Naive B cell (primary cell): ENCODE results near the gene OR51M1. TPM values are rescaled to one million over a fixed set of nuclear protein-coding genes. Genes with fewer than 3 reads are reported as not detected.
"Not testable (repeated sequence)": the region's sequence is repeated elsewhere in the genome, so short reads cannot be mapped to it uniquely, and the experiment has no call there.

Experiments used
- ATAC-seq, 2 donors: fragments of 150-1000 bp; cut with Tn5 transposase; 2 replicates each; pipeline ENCODE4 v1.10.0; 2021; ENCODE audit warnings: low read depth in 2 of 2, mild to moderate bottlenecking in 2 of 2, moderate library complexity in 2 of 2
- DNase-seq: peaks from one replicate; pipeline ENCODE4 v3.0.0; 2022
- H3K27ac Mint-ChIP-seq, 6 donors: one replicate each; pipeline ENCODE4 v1.8.0; 2020 to 2022; ENCODE audit warnings: mild to moderate bottlenecking in 6 of 6, mixed read lengths in 6 of 6, moderate library complexity in 5 of 6, inconsistent platforms in 2 of 6
- H3K27me3 Mint-ChIP-seq, 3 donors: one replicate each; pipeline ENCODE4 v1.8.0; 2021 to 2022; ENCODE audit warnings: mixed read lengths in 3 of 3, mild to moderate bottlenecking in 1 of 3
- H3K36me3 Mint-ChIP-seq, 2 donors: one replicate each; pipeline ENCODE4 v1.8.0; 2020 to 2022; ENCODE audit warnings: mixed read lengths in 2 of 2, inconsistent platforms in 1 of 2, mild to moderate bottlenecking in 1 of 2
- H3K4me1 Mint-ChIP-seq, 3 donors: one replicate each; pipeline ENCODE4 v1.8.0; 2020 to 2022; ENCODE audit warnings: mixed read lengths in 3 of 3, inconsistent platforms in 1 of 3, mild to moderate bottlenecking in 1 of 3, moderate library complexity in 1 of 3
- H3K4me3 Mint-ChIP-seq, 8 donors: one replicate each; pipeline ENCODE4 v1.8.0; 2020 to 2022; ENCODE audit warnings: mild to moderate bottlenecking in 8 of 8, mixed read lengths in 8 of 8, moderate library complexity in 8 of 8, inconsistent platforms in 2 of 8
- H3K9me3 Mint-ChIP-seq, 7 donors: one replicate each; pipeline ENCODE4 v1.8.0; 2020 to 2022; ENCODE audit warnings: mixed read lengths in 7 of 7, mild to moderate bottlenecking in 5 of 7, inconsistent platforms in 2 of 7, moderate library complexity in 1 of 7
- polyA plus RNA-seq, 6 donors: library from polyadenylated mRNA; unstranded; fragments of 300-500 nt; fragmentation: Illumina TruSeq; gene quantifications; one replicate each; pipeline ENCODE4 v1.2.3, GENCODE V29; 2021; ENCODE audit warnings: low read depth in 6 of 6

OR51M1 gene, protein sequence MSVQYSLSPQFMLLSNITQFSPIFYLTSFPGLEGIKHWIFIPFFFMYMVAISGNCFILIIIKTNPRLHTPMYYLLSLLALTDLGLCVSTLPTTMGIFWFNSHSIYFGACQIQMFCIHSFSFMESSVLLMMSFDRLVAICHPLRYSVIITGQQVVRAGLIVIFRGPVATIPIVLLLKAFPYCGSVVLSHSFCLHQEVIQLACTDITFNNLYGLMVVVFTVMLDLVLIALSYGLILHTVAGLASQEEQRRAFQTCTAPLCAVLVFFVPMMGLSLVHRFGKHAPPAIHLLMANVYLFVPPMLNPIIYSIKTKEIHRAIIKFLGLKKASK
- polyA plus RNA-seq = not detected

DNA sequence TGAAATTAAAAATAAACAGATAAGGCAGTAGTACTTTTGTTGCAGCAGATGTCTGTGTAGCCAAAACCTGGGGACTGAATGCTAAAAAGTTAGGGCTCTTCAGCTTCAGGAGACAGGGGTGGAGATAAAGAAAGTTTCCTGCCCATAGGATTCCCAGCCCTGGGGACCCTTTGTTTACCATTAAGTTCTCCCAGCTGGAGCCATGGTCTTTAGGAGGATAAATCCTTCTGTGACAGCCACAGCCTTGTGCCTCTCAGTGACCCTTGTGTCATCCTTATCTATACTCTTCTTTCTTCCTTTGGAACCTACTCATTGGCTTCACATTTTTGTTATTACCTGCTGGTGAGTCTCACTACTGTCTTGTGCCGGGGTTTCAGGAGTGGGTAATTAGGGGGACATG lies at the start of gene OR51M1:
TSS of gene OR51M1 (plus strand) at position 237 of the 400 bp plus-strand sequence. CDS start 5,587 bp downstream, outside the sequence.
- Mint-ChIP-seq H3K4me3 (no peak within 1 kb of the TSS), H3K4me1 (no peaks in the 10 kb centered on the region), H3K27me3 (no peaks in the 10 kb centered on the region), H3K9me3 (no peaks in the 10 kb centered on the region), H3K27ac (no peak within 1 kb of the TSS), H3K36me3 (no peaks in the 10 kb centered on the region)
- DNase-seq (no peak), ATAC-seq (no peak)

DNA sequence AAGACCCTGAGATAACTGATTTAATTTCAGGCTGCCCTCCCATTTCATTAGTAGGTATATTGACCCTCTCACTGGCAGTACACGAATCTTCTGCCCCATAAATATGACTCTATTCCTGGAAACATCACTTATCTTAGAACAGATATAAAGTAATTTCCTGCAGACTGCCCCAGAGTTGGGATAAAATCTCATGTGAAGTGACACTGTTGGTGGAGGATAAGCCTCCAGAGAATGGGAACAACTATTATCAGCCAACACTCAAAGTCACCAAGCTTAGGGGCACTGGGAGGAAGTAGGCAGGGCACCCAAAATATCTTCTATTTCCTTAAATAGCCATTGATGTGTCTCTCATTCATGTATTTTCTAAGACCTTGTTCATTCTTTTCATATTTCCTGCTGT lies 48.4 kb upstream of the OR51M1 start:
- Mint-ChIP-seq H3K4me3 (no peak overlapping the region), H3K27me3 (peaks cover 0 to 8% (median 0%) of the 10 kb centered on the region in 3 donors), H3K4me1 (no peaks in the 10 kb centered on the region), H3K9me3 (peaks cover 0 to 5% (median 0%) of the 10 kb centered on the region in 7 donors), H3K36me3 (no peaks in the 10 kb centered on the region), H3K27ac (no peak overlapping the region)
- DNase-seq = no peak
- no peak for ATAC-seq

DNA sequence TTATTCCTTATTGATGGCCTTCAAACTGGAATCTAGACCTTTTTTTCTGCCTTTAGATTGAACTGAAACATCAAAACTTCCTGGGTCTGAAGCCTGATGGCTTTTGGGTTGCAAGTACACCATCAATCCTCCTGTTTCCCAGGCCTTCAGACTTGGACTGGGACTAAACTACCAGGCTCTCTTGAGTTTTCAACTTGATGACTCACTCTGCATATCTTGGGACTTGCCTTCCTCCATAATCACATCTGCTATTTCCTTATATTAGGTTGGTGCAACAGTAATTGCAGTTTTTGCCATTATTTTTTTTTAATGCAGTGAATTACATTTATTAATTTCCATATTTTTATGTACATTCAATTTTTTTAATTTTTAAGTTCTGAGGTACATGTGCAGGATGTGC lies 47.3 kb upstream of the OR51M1 start:
- H3K9me3 Mint-ChIP-seq = peaks cover 0 to 2% (median 0%) of the 10 kb centered on the region in 7 donors
- H3K4me1 Mint-ChIP-seq = no peaks in the 10 kb centered on the region
- H3K27me3 Mint-ChIP-seq = no peaks in the 10 kb centered on the region
- DNase-seq (no peak), ATAC-seq (no peak)
- H3K4me3 Mint-ChIP-seq = no peak overlapping the region
- H3K36me3 Mint-ChIP-seq = no peaks in the 10 kb centered on the region
- H3K27ac Mint-ChIP-seq = no peak overlapping the region

DNA sequence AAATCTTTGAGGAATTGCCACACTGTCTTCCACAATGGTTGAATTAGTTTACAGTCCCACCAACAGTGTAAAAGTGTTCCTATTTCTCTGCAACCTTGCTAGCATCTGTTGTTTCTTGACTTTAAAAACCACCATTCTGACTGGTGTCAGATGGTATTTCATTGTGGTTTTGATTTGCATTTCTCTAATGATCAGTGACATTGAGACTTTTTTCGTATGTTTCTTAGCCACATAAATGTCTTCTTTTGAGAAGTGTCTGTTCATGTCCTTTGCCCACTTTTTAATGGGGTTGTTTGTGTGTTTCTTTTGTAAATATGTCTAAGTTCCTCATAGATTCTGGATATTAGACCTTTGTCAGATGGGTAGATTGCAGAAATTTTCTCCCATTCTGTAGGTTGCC lies 46.4 kb upstream of the OR51M1 start:
- not testable (repeated sequence) for ATAC-seq, H3K9me3 Mint-ChIP-seq, H3K4me1 Mint-ChIP-seq, H3K4me3 Mint-ChIP-seq, H3K27me3 Mint-ChIP-seq, H3K27ac Mint-ChIP-seq, H3K36me3 Mint-ChIP-seq, DNase-seq

DNA sequence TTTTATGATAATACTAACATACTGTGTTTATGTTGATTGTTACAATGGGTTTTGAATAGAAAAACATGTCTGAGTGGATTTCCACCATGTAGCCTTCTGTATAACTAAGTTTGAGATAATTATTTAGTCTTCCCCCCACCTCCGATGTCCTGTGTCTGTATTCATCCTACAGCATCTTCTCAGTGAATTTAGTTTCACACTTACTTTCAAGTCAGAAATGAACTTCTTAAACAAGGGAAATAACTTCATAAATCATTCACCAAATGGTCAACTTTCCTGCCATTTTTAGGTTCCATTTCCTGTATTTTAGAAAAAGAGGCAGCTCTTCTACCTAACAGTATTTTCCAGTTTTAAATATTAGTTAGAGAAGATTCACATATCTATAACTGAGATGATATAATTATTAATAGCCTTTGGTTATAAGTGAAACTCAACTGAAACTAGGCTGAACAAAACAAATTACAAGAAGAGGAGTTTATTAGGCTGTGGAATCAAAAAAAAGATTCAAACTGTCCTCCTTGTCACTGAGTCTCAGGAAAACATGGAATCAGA lies 43.8 kb upstream of the OR51M1 start:
- no peaks in the 10 kb centered on the region for H3K4me1 Mint-ChIP-seq
- H3K36me3 Mint-ChIP-seq = no peaks in the 10 kb centered on the region
- H3K4me3 Mint-ChIP-seq = no peak overlapping the region
- H3K27me3 Mint-ChIP-seq = peaks cover 0 to 6% (median 0%) of the 10 kb centered on the region in 3 donors
- H3K9me3 Mint-ChIP-seq = peaks cover 0 to 2% (median 0%) of the 10 kb centered on the region in 7 donors
- ATAC-seq (no peak), DNase-seq (no peak)
- H3K27ac Mint-ChIP-seq = no peak overlapping the region

- DNase-seq (no peak), ATAC-seq (no peak)
- no peak within 1 kb of the TSS for H3K4me3 Mint-ChIP-seq
- H3K27ac Mint-ChIP-seq = peak within 1 kb of the TSS in 1 of 6 donors; percentile 12
- peaks cover 0 to 4% (median 0%) of the 10 kb centered on the region in 7 donors for H3K9me3 Mint-ChIP-seq
- no peaks in the 10 kb centered on the region for H3K4me1 Mint-ChIP-seq
- H3K36me3 Mint-ChIP-seq = no peaks in the 10 kb centered on the region
- H3K27me3 Mint-ChIP-seq = peaks cover 0 to 15% (median 14%) of the 10 kb centered on the region in 3 donors
Measured at GRCh38 chr11:5343474-5344335, 39.9 kb upstream of the OR51M1 start, which contains the start of gene OR51B5. TSS of gene OR51B5 (minus strand) at chr11:5343524. CDS start at chr11:5343524, 0 bp downstream.

DNA sequence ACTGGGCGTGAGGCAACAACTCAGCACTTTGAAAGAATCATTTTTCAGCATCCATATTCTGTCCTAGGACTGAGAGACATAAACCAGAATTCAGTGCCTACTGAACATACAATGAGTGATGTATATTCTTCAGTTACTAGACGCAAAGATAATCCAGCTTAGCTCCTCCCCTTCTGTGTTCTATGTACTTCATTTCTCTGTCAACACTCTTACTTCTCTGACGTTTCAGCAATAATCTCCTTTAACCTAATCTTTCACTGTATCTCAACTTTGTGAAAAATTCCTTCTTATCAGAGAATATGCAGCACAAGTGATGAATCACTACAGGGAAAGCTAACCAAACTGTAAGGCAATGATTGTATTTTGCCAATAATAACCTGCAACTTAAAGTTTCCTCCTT lies 37.8 kb upstream of the OR51M1 start:
- H3K4me1 Mint-ChIP-seq = no peaks in the 10 kb centered on the region
- ATAC-seq (no peak), DNase-seq (no peak)
- no peak overlapping the region for H3K4me3 Mint-ChIP-seq
- H3K36me3 Mint-ChIP-seq = no peaks in the 10 kb centered on the region
- peaks cover 0 to 2% (median 0%) of the 10 kb centered on the region in 7 donors for H3K9me3 Mint-ChIP-seq
- peaks cover 0 to 17% (median 14%) of the 10 kb centered on the region in 3 donors for H3K27me3 Mint-ChIP-seq
- H3K27ac Mint-ChIP-seq = no peak overlapping the region

DNA sequence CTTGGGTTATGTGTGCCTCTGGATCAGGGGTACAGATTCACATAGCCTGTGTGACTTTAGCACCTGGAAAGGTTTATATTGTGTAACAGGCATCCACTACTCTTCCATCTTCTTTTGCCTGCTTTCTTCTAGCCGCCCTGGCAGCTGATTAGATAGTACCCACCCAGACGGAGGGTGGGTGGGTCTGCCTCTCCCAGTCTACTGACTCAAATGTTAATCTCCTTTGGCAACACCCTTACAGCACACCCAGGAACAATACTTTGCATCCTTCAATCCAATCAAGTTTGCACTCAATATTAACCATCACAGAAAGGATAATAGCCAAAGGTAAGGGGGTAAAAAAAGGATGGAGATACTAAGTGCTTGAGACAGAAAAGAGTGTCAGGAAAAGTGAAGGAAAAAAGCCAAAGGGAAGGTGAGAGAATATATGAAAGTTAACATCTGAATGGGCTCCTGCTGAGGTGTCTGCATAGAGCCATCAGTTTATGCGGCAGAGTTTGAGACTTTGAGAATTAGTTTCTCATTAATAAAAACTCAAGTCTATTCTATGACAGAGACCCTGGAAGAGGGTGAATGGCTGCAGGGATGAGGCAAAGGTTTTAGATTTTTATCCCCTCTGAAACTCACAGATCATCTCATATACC lies 34.9 kb upstream of the OR51M1 start:
- Mint-ChIP-seq H3K27ac (no peak overlapping the region), H3K27me3 (peaks cover 7 to 25% (median 22%) of the 10 kb centered on the region in 3 donors), H3K36me3 (no peaks in the 10 kb centered on the region), H3K4me3 (no peak overlapping the region), H3K4me1 (no peaks in the 10 kb centered on the region), H3K9me3 (peaks cover 0 to 2% (median 0%) of the 10 kb centered on the region in 7 donors)
- ATAC-seq (no peak), DNase-seq (no peak)

DNA sequence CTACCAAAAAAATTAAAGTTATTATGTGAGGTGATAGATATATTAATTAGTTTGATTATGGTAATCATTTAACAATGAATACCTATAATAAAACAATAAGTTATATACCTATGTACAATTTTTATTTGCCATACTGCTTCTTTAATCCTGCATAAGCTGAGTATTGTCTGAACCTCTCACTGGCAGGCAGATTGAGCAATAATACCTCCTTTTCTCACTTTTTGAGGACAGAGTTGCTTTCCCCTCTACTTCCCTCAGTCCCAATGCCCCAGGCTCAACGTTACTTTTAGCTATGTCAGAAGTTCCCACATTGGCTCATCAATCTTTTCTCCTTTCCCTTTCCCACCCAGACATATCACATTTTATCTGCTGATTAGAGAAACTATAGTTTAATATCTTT lies 34.1 kb upstream of the OR51M1 start:
- peaks cover 0 to 2% (median 0%) of the 10 kb centered on the region in 7 donors for H3K9me3 Mint-ChIP-seq
- H3K36me3 Mint-ChIP-seq = no peaks in the 10 kb centered on the region
- H3K27me3 Mint-ChIP-seq = peaks cover 7 to 25% (median 22%) of the 10 kb centered on the region in 3 donors
- no peak overlapping the region for H3K4me3 Mint-ChIP-seq
- H3K27ac Mint-ChIP-seq = no peak overlapping the region
- ATAC-seq = no peak
- H3K4me1 Mint-ChIP-seq = no peaks in the 10 kb centered on the region
- no peak for DNase-seq

DNA sequence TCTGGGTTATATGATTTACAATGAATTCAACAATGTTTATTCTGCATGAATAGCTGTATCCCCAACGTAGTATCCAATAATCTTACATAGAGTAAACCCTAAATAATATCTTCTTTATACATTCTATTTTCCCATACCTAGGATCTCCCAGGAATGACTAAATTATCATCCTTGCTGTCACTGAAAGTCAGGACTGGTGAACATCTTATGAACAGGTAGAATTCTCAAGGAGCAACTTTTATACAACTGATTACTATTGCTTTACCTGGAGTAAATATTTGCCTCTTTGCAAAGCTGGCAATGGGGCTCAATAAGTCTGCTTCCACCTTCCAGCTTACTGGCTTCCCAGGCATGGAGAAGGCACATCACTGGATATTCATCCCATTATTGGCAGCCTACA lies 32.4 kb upstream of the OR51M1 start, which contains the start of gene OR51B6:
TSS of gene OR51B6 (plus strand) at position 301 of the 400 bp plus-strand sequence. CDS start at position 301, 0 bp downstream.
- H3K36me3 Mint-ChIP-seq = no peaks in the 10 kb centered on the region
- peaks cover 0 to 2% (median 0%) of the 10 kb centered on the region in 7 donors for H3K9me3 Mint-ChIP-seq
- ATAC-seq (no peak), DNase-seq (no peak)
- H3K4me1 Mint-ChIP-seq = no peaks in the 10 kb centered on the region
- peaks cover 7 to 25% (median 22%) of the 10 kb centered on the region in 3 donors for H3K27me3 Mint-ChIP-seq
- no peak within 1 kb of the TSS for H3K4me3 Mint-ChIP-seq
- H3K27ac Mint-ChIP-seq = no peak within 1 kb of the TSS

DNA sequence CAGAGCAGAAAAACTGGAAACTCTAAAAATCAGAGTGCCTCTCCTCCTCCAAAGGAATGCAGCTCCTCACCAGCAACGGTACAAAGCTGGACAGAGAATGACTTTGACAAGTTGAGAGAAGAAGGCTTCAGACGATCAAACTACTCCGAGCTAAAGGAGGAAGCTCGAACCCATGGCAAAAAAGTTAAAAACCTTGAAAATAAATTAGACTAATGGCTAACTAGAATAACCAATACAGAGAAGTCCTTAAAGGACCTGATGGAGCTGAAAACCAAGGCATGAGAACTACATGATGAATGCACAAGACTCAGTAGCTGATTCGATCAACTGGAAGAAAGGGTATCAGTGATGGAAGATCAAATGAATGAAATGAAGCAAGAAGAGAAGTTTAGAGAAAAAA lies 27.6 kb upstream of the OR51M1 start:
- not testable (repeated sequence) for H3K27ac Mint-ChIP-seq

GRCh38 chr11:5362017-5362625 lies 21.5 kb upstream of the OR51M1 start:
- Mint-ChIP-seq H3K27ac (no peak overlapping the region), H3K9me3 (peaks cover 0 to 8% (median 4%) of the 10 kb centered on the region in 7 donors), H3K4me3 (no peak overlapping the region), H3K4me1 (no peaks in the 10 kb centered on the region), H3K36me3 (no peaks in the 10 kb centered on the region), H3K27me3 (peaks cover 0 to 12% (median 8%) of the 10 kb centered on the region in 3 donors)
- ATAC-seq (no peak), DNase-seq (no peak)

More for the DNA sequence above, 27.6 kb upstream of the OR51M1 start:
- peaks cover 7 to 15% (median 8%) of the 10 kb centered on the region in 3 donors for H3K27me3 Mint-ChIP-seq
- not testable (repeated sequence) for H3K36me3 Mint-ChIP-seq, H3K4me3 Mint-ChIP-seq, ATAC-seq, H3K4me1 Mint-ChIP-seq, H3K9me3 Mint-ChIP-seq, DNase-seq
